Measurements from ENCODE around the gene TUBB2B. TPM values are rescaled to one million over a fixed set of nuclear protein-coding genes. Genes with fewer than 3 reads are reported as not detected.

TUBB2B gene
- total and polyA plus RNA-seq, 9 of the 15 experiments (the other 6 are each of a cell fraction or from before 2014, with no cell fraction given) = 0.11 to 9.7 (median 4.6) TPM

DNA sequence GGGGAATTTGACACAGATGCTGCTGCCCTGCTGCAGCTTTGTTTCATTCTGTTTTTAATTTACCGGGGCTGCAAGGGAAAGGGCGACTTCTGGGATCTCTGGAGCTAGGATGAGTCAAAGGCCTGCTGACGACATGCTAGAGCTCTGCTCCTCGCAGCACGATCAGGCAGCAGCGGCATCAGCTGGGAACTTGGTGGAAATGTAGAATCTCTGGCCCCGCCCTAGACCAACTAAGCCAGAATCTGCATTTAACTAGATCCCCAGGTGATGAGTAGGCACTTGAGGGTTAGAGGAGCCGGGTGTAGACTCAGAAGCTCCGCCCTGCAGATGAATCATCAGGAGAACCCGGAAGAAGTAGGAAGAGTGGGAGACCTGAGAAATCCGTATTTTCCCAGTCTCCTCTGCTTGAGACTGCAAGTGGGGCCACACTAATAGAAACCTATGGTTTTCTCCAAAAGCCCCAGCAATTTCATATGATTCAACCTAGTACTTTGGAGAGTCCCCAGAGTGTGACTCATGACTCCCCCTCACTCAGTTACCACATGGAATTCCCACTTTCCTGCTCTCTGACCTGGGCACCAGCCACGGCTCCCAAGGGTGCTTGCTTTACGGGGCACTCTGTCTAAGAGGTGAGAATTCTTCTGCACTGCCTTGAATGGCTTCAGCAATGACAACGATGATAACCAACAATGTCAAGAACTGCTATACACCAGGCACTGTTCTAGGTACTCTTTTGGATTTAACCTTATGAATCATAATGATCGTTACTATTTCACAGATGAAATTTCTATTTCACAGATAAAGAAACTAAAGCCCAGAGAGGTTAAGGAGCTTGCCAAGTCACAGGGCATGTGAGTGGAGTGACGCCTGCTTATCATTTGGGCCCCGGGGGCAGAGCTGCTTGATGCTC lies 18.1 kb downstream of the TUBB2B start (continued):
- TF ChIP-seq, protein P1, sequence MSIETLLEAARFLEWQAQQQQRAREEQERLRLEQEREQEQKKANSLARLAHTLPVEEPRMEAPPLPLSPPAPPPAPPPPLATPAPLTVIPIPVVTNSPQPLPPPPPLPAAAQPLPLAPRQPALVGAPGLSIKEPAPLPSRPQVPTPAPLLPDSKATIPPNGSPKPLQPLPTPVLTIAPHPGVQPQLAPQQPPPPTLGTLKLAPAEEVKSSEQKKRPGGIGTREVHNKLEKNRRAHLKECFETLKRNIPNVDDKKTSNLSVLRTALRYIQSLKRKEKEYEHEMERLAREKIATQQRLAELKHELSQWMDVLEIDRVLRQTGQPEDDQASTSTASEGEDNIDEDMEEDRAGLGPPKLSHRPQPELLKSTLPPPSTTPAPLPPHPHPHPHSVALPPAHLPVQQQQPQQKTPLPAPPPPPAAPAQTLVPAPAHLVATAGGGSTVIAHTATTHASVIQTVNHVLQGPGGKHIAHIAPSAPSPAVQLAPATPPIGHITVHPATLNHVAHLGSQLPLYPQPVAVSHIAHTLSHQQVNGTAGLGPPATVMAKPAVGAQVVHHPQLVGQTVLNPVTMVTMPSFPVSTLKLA (conservative IDR thresholded peaks at IDR 0.05) = peak in 1 of 2 experiments; percentile 35; a peak in 1 of 4 replicates
- TF ChIP-seq DACH1 (IDR thresholded peaks at IDR 0.05; ENCODE audit: partially characterized antibody) (peak; percentile 88), ZNF274 (IDR thresholded peaks at IDR 0.05; ENCODE audit: borderline replicate concordance, low read depth, low read length) (no peak), KDM5B (IDR thresholded peaks at IDR 0.05; ENCODE audit: insufficient replicate concordance, low read depth, low read length) (no peak), FOXP1 (CRISPR knock-in tag; IDR thresholded peaks at IDR 0.05) (no peak), TCF7 (IDR thresholded peaks at IDR 0.05; ENCODE audit: borderline replicate concordance) (no peak), TSC22D4 (tag; IDR thresholded peaks at IDR 0.05) (no peak), RBM22 (IDR thresholded peaks at IDR 0.05; ENCODE audit: low read depth, low read length, poor library complexity, severe bottlenecking) (no peak), CSDE1 (IDR thresholded peaks at IDR 0.05) (no peak), TRIM24 (IDR thresholded peaks at IDR 0.05) (no peak), NFATC3 (IDR thresholded peaks at IDR 0.05) (no peak), ILF3 (IDR thresholded peaks at IDR 0.05; ENCODE audit: borderline replicate concordance) (no peak), LEF1 (IDR thresholded peaks at IDR 0.05) (0 out of 2 replicates have a peak, but pooled peaks have one; percentile 23), POU5F1 (IDR thresholded peaks at IDR 0.05; ENCODE audit: borderline replicate concordance, low read depth, low read length, partially characterized antibody) (no peak), CC2D1A (IDR thresholded peaks at IDR 0.05) (peak; percentile 64)
- TF ChIP-seq, protein P2, sequence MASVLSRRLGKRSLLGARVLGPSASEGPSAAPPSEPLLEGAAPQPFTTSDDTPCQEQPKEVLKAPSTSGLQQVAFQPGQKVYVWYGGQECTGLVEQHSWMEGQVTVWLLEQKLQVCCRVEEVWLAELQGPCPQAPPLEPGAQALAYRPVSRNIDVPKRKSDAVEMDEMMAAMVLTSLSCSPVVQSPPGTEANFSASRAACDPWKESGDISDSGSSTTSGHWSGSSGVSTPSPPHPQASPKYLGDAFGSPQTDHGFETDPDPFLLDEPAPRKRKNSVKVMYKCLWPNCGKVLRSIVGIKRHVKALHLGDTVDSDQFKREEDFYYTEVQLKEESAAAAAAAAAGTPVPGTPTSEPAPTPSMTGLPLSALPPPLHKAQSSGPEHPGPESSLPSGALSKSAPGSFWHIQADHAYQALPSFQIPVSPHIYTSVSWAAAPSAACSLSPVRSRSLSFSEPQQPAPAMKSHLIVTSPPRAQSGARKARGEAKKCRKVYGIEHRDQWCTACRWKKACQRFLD (CRISPR knock-in tag; IDR thresholded peaks at IDR 0.05) = no peak
- TF ChIP-seq, protein P3, sequence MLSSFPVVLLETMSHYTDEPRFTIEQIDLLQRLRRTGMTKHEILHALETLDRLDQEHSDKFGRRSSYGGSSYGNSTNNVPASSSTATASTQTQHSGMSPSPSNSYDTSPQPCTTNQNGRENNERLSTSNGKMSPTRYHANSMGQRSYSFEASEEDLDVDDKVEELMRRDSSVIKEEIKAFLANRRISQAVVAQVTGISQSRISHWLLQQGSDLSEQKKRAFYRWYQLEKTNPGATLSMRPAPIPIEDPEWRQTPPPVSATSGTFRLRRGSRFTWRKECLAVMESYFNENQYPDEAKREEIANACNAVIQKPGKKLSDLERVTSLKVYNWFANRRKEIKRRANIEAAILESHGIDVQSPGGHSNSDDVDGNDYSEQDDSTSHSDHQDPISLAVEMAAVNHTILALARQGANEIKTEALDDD (IDR thresholded peaks at IDR 0.05) = peak; percentile 97
- TF ChIP-seq, protein P4, sequence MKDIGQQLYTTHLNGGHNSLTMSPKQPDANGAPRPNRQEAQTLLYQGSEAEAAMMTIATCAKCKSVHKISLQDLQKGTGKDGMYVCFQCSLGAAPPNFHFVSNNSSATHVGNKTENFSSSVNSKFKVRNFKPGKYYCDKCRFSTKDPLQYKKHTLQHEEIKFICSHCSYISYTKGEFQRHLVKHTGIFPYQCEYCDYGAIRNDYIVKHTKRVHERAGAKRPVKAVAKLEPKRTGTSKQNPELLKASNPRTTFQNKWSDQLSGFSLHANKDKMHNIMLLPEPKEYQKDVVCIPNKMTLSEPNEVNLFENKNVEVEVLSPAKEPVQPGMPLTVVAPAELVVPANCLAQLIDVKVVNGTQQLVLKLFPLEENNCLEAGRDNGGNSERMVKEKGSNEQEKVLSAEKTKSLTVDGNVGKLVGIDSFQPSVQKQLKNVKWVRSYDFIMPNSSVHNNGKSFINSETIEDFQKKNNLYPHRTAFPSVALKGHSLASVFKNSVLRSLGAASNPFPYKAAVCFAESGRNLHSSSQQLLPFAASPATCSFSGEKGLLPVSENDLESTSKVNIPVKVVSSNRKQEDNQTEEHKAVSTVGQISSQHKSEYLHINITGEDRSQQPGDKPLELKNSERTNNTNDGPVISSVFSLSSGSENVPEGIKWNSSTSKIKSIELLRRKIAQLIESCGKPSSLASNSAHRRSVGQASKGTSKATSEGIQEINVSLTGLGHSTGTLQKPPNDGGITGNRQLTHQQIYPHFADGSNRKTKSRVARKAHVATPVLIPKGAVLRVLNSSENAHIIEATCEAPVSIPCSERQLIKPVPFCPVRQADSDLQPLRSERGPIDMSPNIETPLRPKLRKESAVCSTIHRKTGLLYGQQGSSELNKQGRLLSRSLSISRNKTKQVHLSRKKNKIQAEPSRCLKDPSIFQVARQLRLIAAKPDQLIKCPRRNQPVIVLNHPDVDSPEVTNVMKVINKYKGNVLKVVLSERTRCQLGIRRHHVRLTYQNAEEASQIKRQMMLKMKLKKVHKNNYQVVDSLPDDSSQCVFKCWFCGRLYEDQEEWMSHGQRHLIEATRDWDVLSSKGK (CRISPR knock-in tag; IDR thresholded peaks at IDR 0.05) = no peak
